GM10266 (cell line): Measurements from ENCODE around the gene RASGEF1B.
A peak's percentile ranks its signal among the peaks of the same experiment; 100 is the strongest.
"Not testable (repeated sequence)": the region's sequence is repeated elsewhere in the genome, so short reads cannot be mapped to it uniquely, and the experiment has no call there.

Experiments
- DNase-seq: peaks from one replicate; pipeline ENCODE4 v3.0.0; 2012; ENCODE audit errors: extremely low spot score
- TF ChIP-seq, protein P1 (sequence below): IDR thresholded peaks from 2 replicates; pipeline ENCODE4 v1.5.1; 2012; ENCODE audit warnings: mild to moderate bottlenecking, low read depth; ENCODE audit not compliant: control insufficient read depth, insufficient read depth; ENCODE audit errors: missing control alignments

The RASGEF1B gene

DNA sequence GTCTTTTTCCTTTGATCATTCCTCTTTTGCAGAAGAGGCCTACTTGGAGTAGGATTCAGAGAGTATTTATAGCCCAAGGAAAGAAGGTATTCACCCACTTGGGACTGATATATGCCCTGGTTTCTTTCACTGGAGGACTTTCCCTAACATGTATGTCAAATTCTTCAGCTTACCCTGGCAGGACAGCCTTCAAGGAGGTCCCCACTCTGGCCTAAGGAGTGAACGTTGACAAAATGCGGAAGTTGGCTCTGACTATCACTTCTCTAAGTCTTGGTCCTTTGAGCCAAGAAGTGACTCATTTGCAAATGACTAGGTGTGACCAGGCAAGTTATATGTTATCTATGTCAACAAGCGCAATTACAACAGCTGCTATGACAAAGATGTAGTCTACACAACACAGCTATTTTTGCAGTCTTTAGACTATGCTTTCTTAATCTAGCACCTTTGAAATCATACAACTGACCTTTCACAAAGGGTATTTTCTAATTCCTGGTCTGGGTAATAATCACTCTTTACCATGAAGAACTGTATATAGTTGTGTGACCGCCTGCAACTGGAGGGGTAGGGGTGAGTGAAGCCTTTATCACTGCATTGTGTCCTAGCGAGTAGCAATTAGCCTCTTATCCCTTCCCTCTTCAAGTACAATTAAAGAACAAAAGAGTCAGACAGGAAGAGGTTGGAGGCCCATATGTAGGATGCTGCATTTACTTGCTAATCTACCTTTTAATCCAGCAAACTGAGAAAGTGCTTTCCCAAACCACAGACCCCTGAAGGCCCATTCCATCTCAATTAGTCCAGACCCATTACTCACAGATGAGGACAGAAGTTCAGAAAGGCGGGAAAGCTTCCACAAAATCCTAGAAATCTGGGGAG lies 50.1 kb downstream of the RASGEF1B start:
- DNase-seq, result peak; percentile 37
- TF ChIP-seq, protein P1, sequence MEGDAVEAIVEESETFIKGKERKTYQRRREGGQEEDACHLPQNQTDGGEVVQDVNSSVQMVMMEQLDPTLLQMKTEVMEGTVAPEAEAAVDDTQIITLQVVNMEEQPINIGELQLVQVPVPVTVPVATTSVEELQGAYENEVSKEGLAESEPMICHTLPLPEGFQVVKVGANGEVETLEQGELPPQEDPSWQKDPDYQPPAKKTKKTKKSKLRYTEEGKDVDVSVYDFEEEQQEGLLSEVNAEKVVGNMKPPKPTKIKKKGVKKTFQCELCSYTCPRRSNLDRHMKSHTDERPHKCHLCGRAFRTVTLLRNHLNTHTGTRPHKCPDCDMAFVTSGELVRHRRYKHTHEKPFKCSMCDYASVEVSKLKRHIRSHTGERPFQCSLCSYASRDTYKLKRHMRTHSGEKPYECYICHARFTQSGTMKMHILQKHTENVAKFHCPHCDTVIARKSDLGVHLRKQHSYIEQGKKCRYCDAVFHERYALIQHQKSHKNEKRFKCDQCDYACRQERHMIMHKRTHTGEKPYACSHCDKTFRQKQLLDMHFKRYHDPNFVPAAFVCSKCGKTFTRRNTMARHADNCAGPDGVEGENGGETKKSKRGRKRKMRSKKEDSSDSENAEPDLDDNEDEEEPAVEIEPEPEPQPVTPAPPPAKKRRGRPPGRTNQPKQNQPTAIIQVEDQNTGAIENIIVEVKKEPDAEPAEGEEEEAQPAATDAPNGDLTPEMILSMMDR, result no peak

DNA sequence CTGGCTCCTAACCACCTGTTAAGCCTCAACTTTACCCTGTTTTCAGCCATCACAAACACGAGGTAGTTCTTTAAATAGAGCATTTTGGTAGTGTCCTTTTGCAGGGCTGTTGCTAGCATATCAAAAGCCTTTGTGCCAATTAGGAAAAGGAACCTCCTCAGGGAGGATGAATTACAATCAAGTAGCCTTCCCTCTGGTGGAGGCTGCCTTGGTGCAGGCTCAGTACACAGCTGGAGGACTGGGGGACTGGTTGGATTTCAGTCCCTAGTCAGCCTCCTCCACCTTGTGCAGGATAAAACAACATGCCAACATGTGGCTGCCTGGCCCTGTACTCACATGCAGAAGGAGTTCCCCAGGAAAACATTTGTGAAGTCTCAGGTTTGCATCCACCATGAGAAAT lies 53.1 kb downstream of the RASGEF1B start:
- TF ChIP-seq, protein P1, result no peak
- no peak for DNase-seq

- DNase-seq, result no peak
- TF ChIP-seq, protein P1, result no peak
Measured at GRCh38 chr4:81412946-81413495, 58.7 kb downstream of the RASGEF1B start.

DNA sequence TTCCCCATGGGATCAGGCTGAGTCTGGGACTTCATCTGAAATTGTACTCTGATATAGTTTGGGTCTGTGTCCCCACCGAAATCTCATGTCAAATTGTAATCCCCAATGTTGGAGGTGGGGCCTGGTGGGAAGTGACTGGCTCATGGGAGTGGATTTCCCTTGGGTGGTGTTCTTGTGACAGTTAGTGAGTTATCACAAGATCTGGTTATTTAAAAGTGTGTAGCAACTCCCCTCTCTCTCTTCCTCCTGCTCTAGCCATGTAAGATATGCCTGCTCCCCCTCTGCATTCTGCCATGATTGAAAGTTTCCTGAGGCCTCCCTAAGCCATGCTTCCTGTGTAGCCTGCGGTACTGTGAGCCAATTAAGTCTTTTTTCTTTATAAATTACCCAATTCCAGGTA lies 61.0 kb downstream of the RASGEF1B start:
- DNase-seq, result no peak

GRCh38 chr4:81409836-81410235 lies 61.9 kb downstream of the RASGEF1B start:
- TF ChIP-seq, protein P1, result no peak

More for the DNA sequence above, 61.0 kb downstream of the RASGEF1B start:
- TF ChIP-seq, protein P1, result no peak

GRCh38 chr4:81408341-81408740 lies 63.4 kb downstream of the RASGEF1B start:
- TF ChIP-seq, protein P1, result no peak
- no peak for DNase-seq

More at GRCh38 chr4:81409836-81410235, 61.9 kb downstream of the RASGEF1B start:
- no peak for DNase-seq

- TF ChIP-seq, protein P1, result no peak
Measured at GRCh38 chr4:81407726-81408125, 64.0 kb downstream of the RASGEF1B start.

GRCh38 chr4:81406481-81406880 lies 65.2 kb downstream of the RASGEF1B start:
- not testable (repeated sequence) for DNase-seq

More at GRCh38 chr4:81407726-81408125, 64.0 kb downstream of the RASGEF1B start:
- no peak for DNase-seq
